Smooth muscle cell (in vitro differentiated cells): Measurements from ENCODE around the gene RAB26. TPM values are rescaled to one million over a fixed set of nuclear protein-coding genes. Genes with fewer than 3 reads are reported as not detected.

Experiments used
- DNase-seq: peaks from one replicate; lab custom pipeline; 2025; ENCODE audit not compliant: unreplicated experiment; lab: John Stamatoyannopoulos, UW
- H2AFZ ChIP-seq: fragments of 200-600 bp; sonication (generic); 2 replicates; pipeline ENCODE4 v1.6.0; 2016; ENCODE audit warnings: antibody characterized with exemption, low read depth, mild to moderate bottlenecking
- H3F3A ChIP-seq: fragments of 200-600 bp; sonication (generic); 2 replicates; pipeline ENCODE4 v1.6.0; 2017; ENCODE audit warnings: antibody characterized with exemption, low read depth
- H3K27ac ChIP-seq: fragments of 200-600 bp; sonication (generic); 2 replicates; pipeline ENCODE4 v1.5.1; 2016; ENCODE audit warnings: low read depth, mild to moderate bottlenecking
- H3K27me3 ChIP-seq: fragments of 200-600 bp; sonication (generic); 2 replicates; pipeline ENCODE4 v1.6.1; 2016; ENCODE audit warnings: low read depth, mild to moderate bottlenecking
- H3K36me3 ChIP-seq: fragments of 200-600 bp; sonication (generic); 2 replicates; pipeline ENCODE4 v1.5.1; 2016; ENCODE audit warnings: low read depth
- H3K4me1 ChIP-seq: fragments of 200-600 bp; sonication (generic); 2 replicates; pipeline ENCODE4 v1.5.1; 2016; ENCODE audit warnings: low read depth
- H3K4me2 ChIP-seq: fragments of 200-600 bp; sonication (generic); 2 replicates; pipeline ENCODE4 v1.6.0; 2016; ENCODE audit warnings: mild to moderate bottlenecking
- H3K4me3 ChIP-seq: fragments of 200-600 bp; sonication (generic); 2 replicates; pipeline ENCODE4 v1.5.1; 2016; ENCODE audit warnings: mild to moderate bottlenecking
- H3K79me2 ChIP-seq: fragments of 200-600 bp; sonication (generic); 2 replicates; pipeline ENCODE4 v1.6.0; 2016; ENCODE audit warnings: low read depth, mild to moderate bottlenecking
- H3K9ac ChIP-seq: fragments of 200-600 bp; sonication (generic); 2 replicates; pipeline ENCODE4 v1.6.0; 2016; ENCODE audit warnings: low read depth
- H3K9me3 ChIP-seq: fragments of 200-600 bp; sonication (generic); replicated peaks from 2 replicates; pipeline ENCODE4 v1.5.1; 2016; ENCODE audit warnings: low read depth
- H4K20me1 ChIP-seq: fragments of 200-600 bp; sonication (generic); 2 replicates; pipeline ENCODE4 v1.6.0; 2016; ENCODE audit warnings: low read depth
- WGBS: methylation state at CpG from one replicate; pipeline ENCODE4 v1.1.7; 2016; ENCODE audit warnings: low lambda C conversion rate; 5-methylcytosine and 5-hydroxymethylcytosine counted together
- polyA plus RNA-seq: library from polyadenylated mRNA; unstranded; fragments of >200 nt; fragmentation: Nextera tagmentation; extraction: Ambion mirVana; gene quantifications from 2 replicates; pipeline ENCODE4 v1.2.1, GENCODE V29; 2016
- total RNA-seq: library from RNA; depleted of rRNA; stranded (reverse); fragments of >200 nt; gene quantifications from 2 replicates; pipeline ENCODE4 v1.2.3, GENCODE V29; 2014
- TF ChIP-seq, protein P1 (sequence below): fragments of 200-600 bp; sonication (generic); IDR thresholded peaks from 2 replicates; pipeline ENCODE4 v1.5.1; 2017; ENCODE audit warnings: borderline replicate concordance, mild to moderate bottlenecking, antibody characterized with exemption; ENCODE audit not compliant: insufficient read depth, poor library complexity, severe bottlenecking

RAB26 gene
- total and polyA plus RNA-seq, 2 experiments from 2014 or later: 1.3 TPM; not detected in 1

DNA sequence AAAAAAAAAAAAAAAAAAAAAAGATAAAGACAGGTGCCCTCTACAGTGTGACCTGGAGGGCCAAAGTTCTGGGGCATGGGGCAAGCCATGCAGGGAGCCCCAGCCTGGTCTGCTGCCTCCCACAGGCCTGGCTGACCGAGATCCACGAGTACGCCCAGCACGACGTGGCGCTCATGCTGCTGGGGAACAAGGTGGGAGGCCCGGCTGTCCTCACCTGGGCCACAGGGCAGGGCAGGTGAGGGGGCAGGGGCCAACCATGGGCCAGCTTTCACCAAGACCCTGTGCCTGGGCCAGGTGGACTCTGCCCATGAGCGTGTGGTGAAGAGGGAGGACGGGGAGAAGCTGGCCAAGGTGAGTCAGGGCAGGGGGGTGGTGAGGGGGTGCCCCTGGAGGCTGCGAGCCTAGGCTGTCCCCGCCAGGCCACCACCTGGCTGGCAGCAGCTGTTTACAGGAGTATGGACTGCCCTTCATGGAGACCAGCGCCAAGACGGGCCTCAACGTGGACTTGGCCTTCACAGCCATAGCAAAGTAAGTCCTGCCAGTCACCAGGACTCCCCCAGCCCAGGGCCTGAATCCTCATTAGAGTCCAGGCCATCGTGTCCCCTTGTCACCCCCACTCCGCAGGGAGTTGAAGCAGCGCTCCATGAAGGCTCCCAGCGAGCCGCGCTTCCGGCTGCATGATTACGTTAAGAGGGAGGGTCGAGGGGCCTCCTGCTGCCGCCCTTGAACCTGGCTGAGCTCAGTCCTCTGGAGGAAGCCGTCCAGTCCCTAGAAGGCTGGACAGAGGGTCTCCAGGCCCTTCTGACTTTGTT lies 4.5 kb downstream of the RAB26 start:
- H4K20me1 ChIP-seq: peaks cover 89% of the 10 kb centered on the region

DNA sequence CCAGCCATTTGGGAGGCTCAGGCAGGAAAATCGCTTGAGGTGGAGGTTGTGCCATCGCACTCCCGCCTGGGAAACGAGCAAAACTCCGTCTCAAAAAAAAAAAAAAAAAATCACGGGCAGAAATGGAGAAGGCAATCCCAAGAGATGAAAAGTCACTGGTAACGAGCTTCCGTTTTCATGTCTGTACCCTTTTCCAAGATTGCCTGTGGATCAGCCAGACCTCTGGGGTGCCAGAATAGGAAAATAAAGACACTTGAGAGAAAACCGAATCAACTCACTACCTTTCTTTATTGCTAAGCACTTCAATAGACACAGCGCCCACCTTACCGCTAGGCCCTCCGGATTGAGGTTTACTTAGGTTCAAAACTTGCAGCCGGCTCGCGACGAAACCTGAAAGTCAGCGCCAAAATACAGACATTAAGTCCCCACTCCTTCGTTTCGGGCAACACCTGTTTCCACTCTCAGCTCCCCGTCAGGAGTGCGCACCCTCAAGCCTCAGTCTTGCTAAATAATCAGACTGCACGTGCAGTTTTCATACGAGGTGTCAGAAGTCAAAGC lies 6.2 kb downstream of the RAB26 start:
- peaks cover 72% of the 10 kb centered on the region for H3K79me2 ChIP-seq

More for the DNA sequence above, 4.5 kb downstream of the RAB26 start:
- TF ChIP-seq, protein P1, sequence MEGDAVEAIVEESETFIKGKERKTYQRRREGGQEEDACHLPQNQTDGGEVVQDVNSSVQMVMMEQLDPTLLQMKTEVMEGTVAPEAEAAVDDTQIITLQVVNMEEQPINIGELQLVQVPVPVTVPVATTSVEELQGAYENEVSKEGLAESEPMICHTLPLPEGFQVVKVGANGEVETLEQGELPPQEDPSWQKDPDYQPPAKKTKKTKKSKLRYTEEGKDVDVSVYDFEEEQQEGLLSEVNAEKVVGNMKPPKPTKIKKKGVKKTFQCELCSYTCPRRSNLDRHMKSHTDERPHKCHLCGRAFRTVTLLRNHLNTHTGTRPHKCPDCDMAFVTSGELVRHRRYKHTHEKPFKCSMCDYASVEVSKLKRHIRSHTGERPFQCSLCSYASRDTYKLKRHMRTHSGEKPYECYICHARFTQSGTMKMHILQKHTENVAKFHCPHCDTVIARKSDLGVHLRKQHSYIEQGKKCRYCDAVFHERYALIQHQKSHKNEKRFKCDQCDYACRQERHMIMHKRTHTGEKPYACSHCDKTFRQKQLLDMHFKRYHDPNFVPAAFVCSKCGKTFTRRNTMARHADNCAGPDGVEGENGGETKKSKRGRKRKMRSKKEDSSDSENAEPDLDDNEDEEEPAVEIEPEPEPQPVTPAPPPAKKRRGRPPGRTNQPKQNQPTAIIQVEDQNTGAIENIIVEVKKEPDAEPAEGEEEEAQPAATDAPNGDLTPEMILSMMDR: no peak
- peaks cover 16% of the 10 kb centered on the region for H3F3A ChIP-seq
- H3K9ac ChIP-seq: peak overlapping the region; percentile 26
- 37% methylated on average over 24 of the region's 25 CpGs for WGBS
- H3K4me3 ChIP-seq: peak overlapping the region; percentile 84
- no peaks in the 10 kb centered on the region for H3K9me3 ChIP-seq
- peaks cover 48% of the 10 kb centered on the region for H3K4me1 ChIP-seq
- no peaks in the 10 kb centered on the region for H3K36me3 ChIP-seq
- H3K79me2 ChIP-seq: peaks cover 54% of the 10 kb centered on the region
- DNase-seq: no peak
- H3K27ac ChIP-seq: peak overlapping the region; percentile 23
- H3K4me2 ChIP-seq: peak overlapping the region; percentile 91
- no peaks in the 10 kb centered on the region for H3K27me3 ChIP-seq
- H2AFZ ChIP-seq: no peak overlapping the region

DNA sequence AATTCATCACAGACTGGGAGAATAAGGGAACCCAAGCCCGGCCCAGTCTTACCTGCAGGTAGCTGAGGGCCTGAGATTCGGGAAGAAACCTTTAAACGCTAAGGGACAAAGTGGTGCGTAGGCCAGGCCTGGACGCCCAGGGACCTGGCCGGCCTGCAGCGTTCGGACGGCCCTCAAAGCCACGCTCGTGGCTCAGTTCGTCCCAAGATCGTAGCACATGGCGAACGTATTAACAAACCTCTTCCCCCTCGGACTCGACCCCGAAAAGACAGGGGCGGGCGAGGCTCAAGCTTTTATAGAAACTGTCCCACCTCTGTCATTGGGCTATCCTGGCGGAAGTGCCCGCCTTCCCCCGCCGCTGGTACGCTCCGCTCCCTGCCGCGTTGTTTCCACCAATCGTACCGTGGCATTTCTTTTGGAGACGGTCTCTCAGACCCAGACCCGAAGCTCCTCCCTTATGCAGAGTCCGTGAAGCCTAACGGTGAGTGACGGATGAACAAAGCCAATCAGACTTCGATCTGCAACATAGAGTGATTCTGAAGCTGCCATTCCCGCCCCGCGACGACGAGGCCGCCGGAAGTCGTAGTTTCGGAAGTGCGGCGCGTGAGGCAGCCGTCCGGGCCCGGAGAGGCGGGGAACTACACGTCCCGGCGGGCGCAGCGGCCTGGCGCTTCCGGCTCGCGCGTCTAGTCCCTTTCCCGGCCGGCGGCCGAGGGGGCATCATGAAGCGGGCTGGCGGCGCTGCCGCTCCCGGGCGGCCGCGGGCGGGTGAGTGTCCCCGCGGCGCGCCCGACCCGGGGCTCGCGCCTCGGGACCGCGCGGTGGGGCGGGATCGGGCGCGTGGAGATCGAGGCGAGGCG lies 6.9 kb downstream of the RAB26 start, which contains the start of gene TRAF7:
Gene TRAF7 (plus strand): TSS at position 692 of the 860 bp plus-strand sequence. CDS start 8,139 bp downstream, outside the sequence.
- peaks cover 90% of the 10 kb centered on the region for H4K20me1 ChIP-seq
- no peaks in the 10 kb centered on the region for H3K36me3 ChIP-seq
- peak within 1 kb of the TSS; percentile 62 for H3K27ac ChIP-seq
- DNase-seq: peak; percentile 99
- H3K27me3 ChIP-seq: no peaks in the 10 kb centered on the region
- H3K4me2 ChIP-seq: peak within 1 kb of the TSS; percentile 91
- 1% methylated on average over 70 of the region's 94 CpGs for WGBS
- H3F3A ChIP-seq: peaks cover 16% of the 10 kb centered on the region
- TF ChIP-seq, protein P1: no peak
- peak within 1 kb of the TSS; percentile 78 for H3K9ac ChIP-seq
- H2AFZ ChIP-seq: no peak within 1 kb of the TSS
- peaks cover 78% of the 10 kb centered on the region for H3K79me2 ChIP-seq
- H3K4me1 ChIP-seq: peaks cover 42% of the 10 kb centered on the region
- no peaks in the 10 kb centered on the region for H3K9me3 ChIP-seq
- peak within 1 kb of the TSS; percentile 94 for H3K4me3 ChIP-seq

More for the DNA sequence above, 6.2 kb downstream of the RAB26 start:
- H4K20me1 ChIP-seq: peaks cover 91% of the 10 kb centered on the region
- H3K9me3 ChIP-seq: no peaks in the 10 kb centered on the region
- WGBS: under 1% methylated on average over 23 of the region's 23 CpGs
- H3K4me1 ChIP-seq: peaks cover 45% of the 10 kb centered on the region
- DNase-seq: no peak
- no peaks in the 10 kb centered on the region for H3K27me3 ChIP-seq
- H3F3A ChIP-seq: peaks cover 16% of the 10 kb centered on the region
- TF ChIP-seq, protein P1: no peak
- peak overlapping the region; percentile 77 for H3K9ac ChIP-seq
- no peak overlapping the region for H2AFZ ChIP-seq
- H3K36me3 ChIP-seq: no peaks in the 10 kb centered on the region
- H3K4me3 ChIP-seq: peak overlapping the region; percentile 84
- peak overlapping the region; percentile 91 for H3K4me2 ChIP-seq
- H3K27ac ChIP-seq: peak overlapping the region; percentile 36
